SH-SY5Y (cell line): ENCODE results near the gene TRIM71.

Experiments used
- GATA2 ChIP-seq: IDR thresholded peaks from 2 replicates; pipeline ENCODE4 v1.6.1; 2011; ENCODE audit warnings: mild to moderate bottlenecking, low read depth, low read length
- GATA3 ChIP-seq: IDR thresholded peaks from 2 replicates; pipeline ENCODE4 v1.6.1; 2011; ENCODE audit warnings: low read depth, mild to moderate bottlenecking, low read length, moderate library complexity

DNA sequence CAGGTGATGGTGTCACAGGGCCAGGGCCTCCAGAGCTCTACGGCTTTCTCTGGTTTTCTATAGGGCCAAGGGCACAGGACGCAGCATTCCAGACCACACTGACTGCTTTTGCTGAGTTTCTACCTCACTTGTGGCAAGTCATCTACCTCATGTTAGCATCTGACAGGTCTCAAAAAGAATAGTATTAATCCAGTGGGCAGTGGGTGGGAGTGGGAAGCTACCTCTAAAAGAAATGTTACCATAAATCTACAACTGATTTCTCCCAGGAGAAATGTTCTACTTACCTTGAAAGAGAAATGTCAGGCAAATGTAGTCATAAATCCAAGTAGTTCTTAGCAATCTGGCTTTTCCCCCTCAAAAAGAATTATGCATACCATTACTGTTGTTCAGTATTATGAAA lies 77.9 kb downstream of the TRIM71 start:
- TF ChIP-seq GATA2, result no peak
- TF ChIP-seq GATA3, result no peak
